Lung (tissue), 12 donors: ENCODE measurements around the gene DOCK4. TPM values are rescaled to one million over a fixed set of nuclear protein-coding genes. Genes with fewer than 3 reads are reported as not detected.

Experiments used
- ATAC-seq: fragments of 200-7000 bp; cut with Tn5 transposase; one replicate; pipeline ENCODE4 v1.9.1; 2020; ENCODE audit warnings: moderate number of reproducible peaks; ENCODE audit not compliant: insufficient read depth, low FRiP score
- DNase-seq, 3 donors: peaks; one replicate each; pipeline ENCODE4 v3.0.0-alpha.2; 2013 to 2017
- H3K27ac ChIP-seq, 2 donors: one replicate each; pipeline ENCODE4 v1.5.1; 2013; ENCODE audit warnings: mild to moderate bottlenecking in 2 of 2, moderate library complexity in 2 of 2, control low read depth in 1 of 2, inconsistent platforms in 1 of 2, low read depth in 1 of 2, low read length in 1 of 2
- H3K27me3 ChIP-seq, 3 donors: one replicate each; pipeline ENCODE4 v1.5.1; 2013; ENCODE audit warnings: low read length in 2 of 3; ENCODE audit not compliant: control insufficient read depth in 3 of 3, insufficient read depth in 3 of 3
- H3K36me3 ChIP-seq, 4 donors: one replicate each; pipeline ENCODE4 v1.5.1; 2013; ENCODE audit warnings: low read length in 4 of 4, mild to moderate bottlenecking in 1 of 4, moderate library complexity in 1 of 4; ENCODE audit not compliant: control insufficient read depth in 4 of 4, insufficient read depth in 4 of 4
- H3K4me1 ChIP-seq, 5 donors: one replicate each; pipeline ENCODE4 v1.5.1; 2013; ENCODE audit warnings: low read length in 5 of 5, mild to moderate bottlenecking in 2 of 5, moderate library complexity in 1 of 5; ENCODE audit not compliant: control insufficient read depth in 5 of 5, insufficient read depth in 5 of 5
- H3K4me3 ChIP-seq: one replicate; pipeline ENCODE4 v1.5.1; 2013; ENCODE audit warnings: mild to moderate bottlenecking, control low read depth, moderate library complexity
- H3K9ac ChIP-seq, 2 donors: one replicate each; pipeline ENCODE4 v1.5.1; 2013; ENCODE audit warnings: low read length in 2 of 2, control low read depth in 1 of 2; ENCODE audit not compliant: insufficient read depth in 1 of 2
- H3K9me3 ChIP-seq, 4 donors: one replicate each; pipeline ENCODE4 v1.5.1; 2013; ENCODE audit warnings: low read length in 3 of 4, mild to moderate bottlenecking in 1 of 4, moderate library complexity in 1 of 4; ENCODE audit not compliant: control insufficient read depth in 4 of 4, insufficient read depth in 3 of 4
- CTCF ChIP-seq: IDR thresholded peaks from 2 replicates; pipeline ENCODE4 v1.5.1; 2012; ENCODE audit warnings: mild to moderate bottlenecking; ENCODE audit errors: control extremely low read depth, extremely low read depth
- WGBS, 2 donors: extraction: QIAGEN DNeasy Blood & Tissue Kit; methylation state at CpG; one replicate each; pipeline ENCODE4 v1.1.7; 2013; 5-methylcytosine and 5-hydroxymethylcytosine counted together
- polyA plus RNA-seq, 2 donors: library from polyadenylated mRNA; stranded (reverse); fragments of 200-250 nt; gene quantifications; one replicate each; pipeline ENCODE4 v1.2.1, GENCODE V29; 2013
- total RNA-seq, 2 donors: library from RNA; depleted of rRNA in 1 of 2; stranded (reverse); fragments of >200 nt in 1 of 2; gene quantifications; one replicate each; pipeline ENCODE4 v1.2.1, GENCODE V29; 2014 to 2021
- donor health status: control.
- donor health status: control.
- donor health status: Bipolar disorder and iron deficiency.
- donor health status: healthy.
- donor health status: DM: yes; HTN: yes; CAD: no.

DOCK4 gene
- total and polyA plus RNA-seq, 4 donors: 18.7 to 163 (median 40.3) TPM

DNA sequence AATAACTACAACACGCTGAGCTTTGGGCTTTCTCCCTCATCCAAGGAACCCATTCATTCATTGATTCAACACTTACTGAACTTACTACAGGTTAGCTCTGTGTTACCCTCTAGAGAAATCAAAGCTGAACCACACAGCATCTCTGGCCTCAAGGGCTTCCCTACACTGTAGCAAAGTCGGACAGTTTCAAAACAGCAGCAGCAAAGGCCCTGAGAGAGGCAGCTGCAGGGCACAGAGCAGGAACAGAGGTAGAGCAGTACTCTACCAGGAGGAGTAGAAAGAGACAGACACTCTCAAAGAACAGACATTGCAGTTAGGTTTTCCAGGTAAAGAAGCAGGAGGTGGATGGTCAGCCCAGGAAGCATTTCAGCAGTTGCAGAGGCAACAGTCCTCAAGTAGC lies 16.1 kb downstream of the DOCK4 start:
- no peak overlapping the region for H3K9ac ChIP-seq
- 75 to 81% methylated on average over 2 of the region's 2 CpGs for WGBS, 2 donors
- H3K4me3 ChIP-seq: no peak overlapping the region
- peaks cover 0 to 18% (median 3%) of the 10 kb centered on the region in 5 donors for H3K4me1 ChIP-seq
- DNase-seq (no peak), ATAC-seq (no peak)
- H3K36me3 ChIP-seq: peaks cover 0 to 2% (median 0%) of the 10 kb centered on the region in 4 donors
- no peak for TF ChIP-seq CTCF
- no peak overlapping the region for H3K27ac ChIP-seq
- H3K9me3 ChIP-seq: peaks cover 0 to 2% (median 0%) of the 10 kb centered on the region in 4 donors
- H3K27me3 ChIP-seq: no peaks in the 10 kb centered on the region

- 87 to 92% methylated on average over 5 of the region's 5 CpGs for WGBS, 2 donors
- peaks cover 0 to 2% (median 0%) of the 10 kb centered on the region in 4 donors for H3K9me3 ChIP-seq
- no peak overlapping the region for H3K9ac ChIP-seq
- H3K4me1 ChIP-seq: peaks cover 0 to 18% (median 6%) of the 10 kb centered on the region in 5 donors
- no peak for TF ChIP-seq CTCF
- H3K27me3 ChIP-seq: no peaks in the 10 kb centered on the region
- H3K27ac ChIP-seq: no peak overlapping the region
- H3K36me3 ChIP-seq: peaks cover 0 to 2% (median 0%) of the 10 kb centered on the region in 4 donors
- DNase-seq (no peak), ATAC-seq (no peak)
- no peak overlapping the region for H3K4me3 ChIP-seq
Measured at GRCh38 chr7:112189691-112190090, 16.5 kb downstream of the DOCK4 start.

GRCh38 chr7:112188257-112188656 lies 17.9 kb downstream of the DOCK4 start:
- Histone ChIP-seq H3K4me1 (peaks cover 0 to 25% (median 8%) of the 10 kb centered on the region in 5 donors), H3K9me3 (no peaks in the 10 kb centered on the region), H3K27ac (no peak overlapping the region), H3K9ac (no peak overlapping the region), H3K36me3 (peaks cover 0 to 2% (median 0%) of the 10 kb centered on the region in 4 donors), H3K27me3 (no peaks in the 10 kb centered on the region), H3K4me3 (no peak overlapping the region)
- 92 to 93% methylated on average over 3 of the region's 3 CpGs for WGBS, 2 donors
- no peak for TF ChIP-seq CTCF
- DNase-seq: no peak
- ATAC-seq: no peak

DNA sequence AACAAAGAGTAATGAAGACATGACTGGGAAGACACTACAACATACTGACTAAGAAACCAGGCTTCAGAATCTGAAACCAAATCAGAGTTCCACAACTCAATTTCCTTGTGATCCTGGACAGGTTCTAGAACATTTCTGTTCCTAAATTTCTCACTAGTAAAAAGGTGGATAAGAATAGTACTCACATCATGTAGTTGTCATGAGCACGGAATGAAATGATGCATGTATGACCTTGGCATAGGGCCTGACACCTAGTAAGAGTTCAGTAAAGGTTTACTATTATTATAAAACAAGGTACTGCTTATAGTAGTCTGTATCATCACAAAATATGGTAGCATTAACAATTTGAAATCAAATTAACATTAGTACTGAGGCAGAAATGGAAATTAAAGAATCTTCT lies 19.9 kb downstream of the DOCK4 start:
- peaks cover 0 to 2% (median 0%) of the 10 kb centered on the region in 4 donors for H3K36me3 ChIP-seq
- WGBS, 2 donors: 83 to 84% methylated on average over 1 of the region's 1 CpG
- H3K4me3 ChIP-seq: no peak overlapping the region
- H3K9me3 ChIP-seq: no peaks in the 10 kb centered on the region
- H3K4me1 ChIP-seq: peaks cover 4 to 25% (median 14%) of the 10 kb centered on the region in 5 donors
- no peak overlapping the region for H3K27ac ChIP-seq
- H3K27me3 ChIP-seq: no peaks in the 10 kb centered on the region
- no peak for TF ChIP-seq CTCF
- H3K9ac ChIP-seq: no peak overlapping the region
- no peak for DNase-seq
- ATAC-seq: no peak
